OCI-LY3 (cell line): ENCODE measurements around the gene RPS6KA5.

Source experiments
- H2AFZ ChIP-seq: fragments of 200-600, 300-600 bp; shearing (Covaris generic); 2 replicates; pipeline ENCODE4 v1.6.0; 2014; ENCODE audit warnings: antibody characterized with exemption, low read depth, low read length
- H3K27ac ChIP-seq: fragments of 200-600, 300-600 bp; sonication (generic); 2 replicates; pipeline ENCODE4 v1.5.1; 2014; ENCODE audit warnings: mild to moderate bottlenecking, low read length, moderate library complexity, mixed read lengths
- H3K27me3 ChIP-seq: fragments of 200-600, 300-600 bp; sonication (generic); 2 replicates; pipeline ENCODE4 v1.6.1; 2014; ENCODE audit warnings: low read depth, low read length, mixed read lengths
- H3K36me3 ChIP-seq: fragments of 200-600, 300-600 bp; sonication (generic); replicated peaks from 2 replicates; pipeline ENCODE3; 2014; ENCODE audit warnings: low read depth, low read length, mixed read lengths
- H3K4me1 ChIP-seq: fragments of 300-600, 200-600 bp; sonication (generic); 2 replicates; pipeline ENCODE4 v1.6.1; 2014; ENCODE audit warnings: low read length, mixed read lengths
- H3K4me2 ChIP-seq: fragments of 200-600, 300-600 bp; sonication (generic); 2 replicates; pipeline ENCODE4 v1.6.1; 2014; ENCODE audit warnings: low read length, mixed read lengths
- H3K4me3 ChIP-seq: fragments of 300-600, 200-600 bp; sonication (generic); 2 replicates; pipeline ENCODE4 v1.5.1; 2014; ENCODE audit warnings: antibody characterized with exemption, mild to moderate bottlenecking, low read length, moderate library complexity
- H3K79me2 ChIP-seq: fragments of 300-600, 200-600 bp; shearing (Covaris generic); 2 replicates; pipeline ENCODE4 v1.6.1; 2014; ENCODE audit warnings: mild to moderate bottlenecking, low read length, mixed read lengths
- H3K9ac ChIP-seq: fragments of 300-600, 200-600 bp; shearing (Covaris generic); 2 replicates; pipeline ENCODE4 v1.6.0; 2014; ENCODE audit warnings: mild to moderate bottlenecking, low read length, moderate library complexity
- H3K9me3 ChIP-seq: fragments of 200-600, 300-600 bp; shearing (Covaris generic); 2 replicates; pipeline ENCODE4 v1.6.1; 2014; ENCODE audit warnings: low read length, mixed read lengths; ENCODE audit not compliant: insufficient read depth
- H4K20me1 ChIP-seq: fragments of 200-600, 300-600 bp; sonication (generic); 2 replicates; pipeline ENCODE4 v1.6.1; 2016; ENCODE audit warnings: low read length, mixed read lengths; ENCODE audit not compliant: insufficient read depth
- CTCF ChIP-seq: fragments of 200-600, 300-600 bp; sonication (generic); IDR thresholded peaks from 2 replicates; pipeline ENCODE4 v1.5.1; 2014; ENCODE audit warnings: antibody characterized with exemption, low read length, low read depth
- EZH2phosphoT487 ChIP-seq: fragments of 200-600 bp; shearing (Covaris generic); IDR thresholded peaks from 2 replicates; pipeline ENCODE4 v1.6.1; 2018; ENCODE audit warnings: antibody characterized with exemption, mixed run types, low read depth

RPS6KA5 gene

GRCh38 chr14:90990141-90990540 lies 70.3 kb downstream of the RPS6KA5 start:
- no peaks in the 10 kb centered on the region for H4K20me1 ChIP-seq
- H3K4me2 ChIP-seq = no peak overlapping the region
- TF ChIP-seq EZH2phosphoT487 = no peak
- no peak for TF ChIP-seq CTCF
- no peaks in the 10 kb centered on the region for H3K36me3 ChIP-seq
- H3K4me1 ChIP-seq = peaks cover 16% of the 10 kb centered on the region
- H3K9ac ChIP-seq = no peak overlapping the region
- H3K4me3 ChIP-seq = no peak overlapping the region
- no peaks in the 10 kb centered on the region for H3K9me3 ChIP-seq
- H2AFZ ChIP-seq = no peak overlapping the region
- no peaks in the 10 kb centered on the region for H3K27me3 ChIP-seq
- no peak overlapping the region for H3K27ac ChIP-seq
- H3K79me2 ChIP-seq = no peaks in the 10 kb centered on the region

GRCh38 chr14:90987140-90987539 lies 73.3 kb downstream of the RPS6KA5 start:
- Histone ChIP-seq H3K36me3 (no peaks in the 10 kb centered on the region), H3K27ac (no peak overlapping the region), H2AFZ (no peak overlapping the region), H3K79me2 (no peaks in the 10 kb centered on the region), H3K4me1 (peaks cover 16% of the 10 kb centered on the region), H3K4me2 (no peak overlapping the region), H4K20me1 (no peaks in the 10 kb centered on the region), H3K9ac (no peak overlapping the region), H3K4me3 (no peak overlapping the region), H3K9me3 (no peaks in the 10 kb centered on the region), H3K27me3 (no peaks in the 10 kb centered on the region)
- no peak for TF ChIP-seq CTCF
- no peak for TF ChIP-seq EZH2phosphoT487

- TF ChIP-seq EZH2phosphoT487 = no peak
- peak; percentile 47 for TF ChIP-seq CTCF
- Histone ChIP-seq H2AFZ (no peak overlapping the region), H3K4me2 (peak overlapping the region; percentile 47; the same call in 1 of the 2 replicates), H3K79me2 (no peaks in the 10 kb centered on the region), H3K27me3 (no peaks in the 10 kb centered on the region), H3K27ac (0 out of 2 replicates have a peak overlapping the region, but pooled peaks have one; percentile 54), H3K4me1 (peaks cover 16% of the 10 kb centered on the region), H3K9ac (no peak overlapping the region), H4K20me1 (no peaks in the 10 kb centered on the region), H3K36me3 (no peaks in the 10 kb centered on the region), H3K4me3 (no peak overlapping the region), H3K9me3 (no peaks in the 10 kb centered on the region)
Measured at GRCh38 chr14:90986510-90986909, 73.9 kb downstream of the RPS6KA5 start.

- H3K27me3 ChIP-seq = no peaks in the 10 kb centered on the region
- no peaks in the 10 kb centered on the region for H3K36me3 ChIP-seq
- TF ChIP-seq EZH2phosphoT487 (no peak), CTCF (peak; percentile 60)
- H3K9me3 ChIP-seq = no peaks in the 10 kb centered on the region
- peak overlapping the region; percentile 8; the same call in 1 of the 2 replicates for H3K4me3 ChIP-seq
- peak overlapping the region; percentile 47 for H3K4me2 ChIP-seq
- no peak overlapping the region for H2AFZ ChIP-seq
- H3K79me2 ChIP-seq = no peaks in the 10 kb centered on the region
- peak overlapping the region; percentile 27 for H3K9ac ChIP-seq
- peak overlapping the region; percentile 54 for H3K27ac ChIP-seq
- H3K4me1 ChIP-seq = peaks cover 16% of the 10 kb centered on the region
- no peaks in the 10 kb centered on the region for H4K20me1 ChIP-seq
Measured at GRCh38 chr14:90985601-90986242, 74.7 kb downstream of the RPS6KA5 start.
